HG03097 (cell line): Measurements from ENCODE around the gene IL1A.

Source experiments
- ATAC-seq: cut with Tn5 transposase; IDR thresholded peaks from one replicate; pipeline ENCODE4 v1.9.1; 2021; ENCODE audit not compliant: unreplicated experiment, low FRiP score

The IL1A gene

DNA sequence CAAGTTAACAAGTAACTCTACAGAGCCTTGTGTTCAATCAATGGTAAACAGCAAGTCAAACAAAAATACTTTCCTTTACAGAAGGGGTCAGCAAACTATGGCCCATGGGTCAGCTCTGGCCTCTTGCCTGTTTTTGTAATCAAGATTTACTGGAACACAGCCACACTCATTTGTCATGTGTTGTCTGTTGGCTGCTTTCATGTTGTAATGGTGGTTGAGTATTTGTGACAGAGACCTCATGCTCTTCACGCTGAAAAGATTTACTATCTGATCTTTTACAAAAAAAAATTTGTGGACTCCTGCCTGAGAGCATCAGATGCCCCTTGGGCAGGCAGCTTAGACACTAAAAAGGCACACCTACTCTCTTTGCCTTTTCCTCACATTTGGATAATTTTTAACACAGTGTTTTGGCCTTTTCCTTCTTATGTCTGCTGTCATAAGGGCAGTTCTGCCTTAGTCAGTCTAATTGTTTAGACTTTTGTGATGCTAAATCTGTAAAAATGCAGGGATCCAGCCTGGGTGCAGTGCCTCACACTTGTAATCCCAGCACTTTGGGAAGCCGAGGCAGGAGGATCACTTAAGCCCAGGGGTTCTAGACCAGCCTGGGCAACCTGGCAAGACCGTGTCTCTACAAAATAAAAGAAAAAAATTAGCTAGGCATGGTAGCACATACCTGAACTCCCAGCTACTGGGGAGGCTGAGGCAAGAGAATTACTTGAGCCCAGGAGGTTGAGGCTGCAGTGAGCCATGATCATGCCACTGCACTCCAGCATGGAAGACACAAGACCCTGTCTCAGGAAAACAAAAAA, 34.0 kb upstream of the IL1A start:
- ATAC-seq = no peak

DNA sequence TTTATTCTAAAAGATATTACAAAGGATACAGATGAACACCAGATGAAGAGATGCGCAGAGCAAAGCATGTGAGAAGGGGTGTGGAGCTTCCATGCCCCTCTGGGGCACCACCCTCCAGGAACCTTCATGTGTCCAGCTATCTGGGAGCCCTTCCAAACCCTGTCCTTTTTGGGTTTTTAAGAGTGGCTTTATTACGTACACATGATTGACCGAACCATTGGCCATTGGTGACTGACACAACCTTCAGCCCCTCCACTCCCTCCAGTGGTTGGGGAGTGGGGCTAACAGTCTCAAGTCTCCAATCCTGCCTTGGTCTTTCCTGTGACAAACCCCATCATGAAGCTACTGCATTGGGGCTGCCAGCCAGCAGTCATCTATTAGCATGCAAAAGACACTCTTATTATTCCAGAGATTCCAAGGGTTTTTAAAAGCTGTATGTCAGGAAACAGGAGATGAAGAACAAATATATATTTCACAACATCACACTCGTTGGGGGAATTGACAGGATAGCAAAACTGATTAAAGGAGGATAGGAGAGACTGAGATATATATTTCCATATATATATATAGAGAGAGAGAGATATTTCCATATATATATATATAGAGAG, 32.9 kb upstream of the IL1A start:
- no peak for ATAC-seq

DNA sequence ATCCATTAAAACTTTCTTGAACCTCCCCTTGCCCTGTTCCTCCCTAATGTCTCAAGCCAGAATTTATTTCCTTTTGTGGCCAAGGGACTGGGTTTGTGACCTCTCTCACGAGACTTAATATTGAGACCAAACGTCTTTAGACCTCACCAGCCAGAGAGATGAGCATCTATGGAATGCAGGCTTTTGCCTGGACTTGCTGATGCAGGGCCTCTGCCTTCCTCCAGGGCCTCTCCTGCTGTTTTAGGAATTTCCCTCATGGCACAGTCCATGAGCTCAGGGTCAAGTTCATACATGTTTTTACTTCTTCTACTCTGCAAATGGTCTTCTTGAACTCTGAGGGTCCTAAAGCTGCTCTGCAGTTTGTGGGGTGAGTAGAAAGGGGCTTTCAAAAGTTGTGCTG, 30.0 kb upstream of the IL1A start:
- no peak for ATAC-seq

DNA sequence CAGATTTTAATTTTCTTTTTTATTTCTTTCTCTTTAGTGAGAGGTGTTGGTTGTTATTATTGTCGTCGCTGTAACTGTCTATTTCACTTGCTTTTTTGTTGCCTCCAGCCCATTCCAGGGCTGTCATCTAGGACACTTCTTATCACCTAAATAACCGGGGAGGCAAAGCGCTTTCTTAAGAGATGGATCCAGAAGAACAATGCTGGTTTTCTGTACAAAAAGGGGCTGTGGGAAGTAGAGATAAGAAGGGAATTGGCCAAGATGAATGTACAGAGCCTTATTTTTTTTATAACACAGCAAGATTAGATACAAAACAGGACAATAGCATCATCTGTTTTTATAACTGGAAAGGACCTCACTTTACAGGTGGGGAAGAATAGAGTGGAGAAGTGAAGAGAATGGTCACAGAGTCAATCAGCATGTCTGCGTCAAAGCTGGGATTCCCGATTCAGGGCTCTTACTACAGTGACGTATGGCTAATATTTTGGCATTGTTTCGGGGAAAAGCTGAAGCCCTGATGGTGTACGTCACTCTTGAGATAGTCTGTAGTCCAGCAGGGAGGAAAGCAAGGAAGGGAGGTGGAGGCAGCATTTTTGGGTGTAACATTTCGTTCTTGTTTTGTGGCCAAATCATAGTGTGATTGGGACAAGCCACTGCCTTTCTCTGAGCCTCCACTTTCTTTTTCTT, 29.1 kb upstream of the IL1A start:
- no peak for ATAC-seq

DNA sequence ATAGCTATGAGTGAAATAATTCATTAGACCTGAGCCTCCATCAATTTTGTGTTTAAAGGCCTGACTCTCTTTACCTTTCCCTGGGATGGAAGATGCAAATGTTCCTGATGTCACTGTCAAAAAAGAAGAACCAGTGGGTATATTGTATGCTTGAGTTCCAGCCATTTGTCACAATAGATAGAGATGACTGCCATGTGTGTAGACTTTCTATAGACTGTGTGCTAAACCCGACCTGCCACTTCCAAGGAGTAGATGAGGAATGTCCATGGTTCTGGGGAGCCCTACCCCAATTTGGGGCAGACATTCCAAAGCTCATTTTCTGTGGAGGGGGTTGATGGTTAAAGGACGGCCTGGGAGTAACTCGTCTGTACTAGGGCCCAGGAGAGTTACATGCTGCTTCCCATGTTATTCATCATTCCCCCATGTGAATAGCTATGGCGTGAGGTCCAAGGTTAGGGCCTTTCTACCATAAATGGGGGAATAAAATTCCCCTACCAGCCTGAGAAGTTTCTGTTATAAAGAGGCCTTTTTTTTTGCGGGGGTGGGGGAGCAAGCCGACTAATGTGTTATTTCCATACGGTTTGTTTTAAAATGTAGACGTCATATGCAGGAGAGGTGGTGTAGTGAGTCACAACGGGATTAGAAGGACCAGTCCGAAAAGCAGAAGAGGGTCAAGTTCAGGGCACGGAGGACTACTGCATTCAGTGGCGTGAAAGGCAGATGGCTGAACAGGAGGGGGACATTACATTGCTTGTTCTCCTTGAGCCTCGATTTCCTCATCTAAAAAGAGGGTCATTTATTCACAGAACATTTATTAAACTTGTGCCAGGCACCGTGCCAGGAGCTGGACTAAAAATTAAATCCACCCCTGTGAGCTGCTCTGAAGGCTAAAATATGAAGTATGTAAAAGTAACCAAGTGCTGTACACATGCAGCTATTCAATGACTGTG, 28.3 kb upstream of the IL1A start:
- no peak for ATAC-seq

DNA sequence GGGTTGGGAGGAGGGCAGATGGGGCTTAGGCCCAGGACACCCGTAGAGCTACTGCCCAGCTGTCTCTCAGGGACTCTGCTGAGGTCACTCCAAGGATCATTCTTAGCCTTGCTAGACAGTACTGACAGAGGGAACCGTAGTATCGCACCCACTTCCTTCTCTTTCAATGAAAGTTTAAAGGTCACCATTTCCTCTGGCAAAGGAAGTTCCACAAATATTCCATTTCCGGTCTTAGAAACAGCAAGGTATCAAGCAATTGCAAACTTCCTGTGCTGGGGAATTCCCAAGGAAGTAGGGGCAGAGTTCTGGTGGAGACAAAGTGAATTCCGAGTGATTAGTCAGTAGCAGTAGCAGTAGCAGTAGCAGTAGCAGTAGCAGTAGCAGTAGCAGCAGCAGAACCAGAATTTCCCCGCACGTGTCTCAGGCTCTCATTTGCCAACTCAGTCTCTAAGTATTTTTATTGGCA, 27.6 kb upstream of the IL1A start:
- ATAC-seq = no peak

DNA sequence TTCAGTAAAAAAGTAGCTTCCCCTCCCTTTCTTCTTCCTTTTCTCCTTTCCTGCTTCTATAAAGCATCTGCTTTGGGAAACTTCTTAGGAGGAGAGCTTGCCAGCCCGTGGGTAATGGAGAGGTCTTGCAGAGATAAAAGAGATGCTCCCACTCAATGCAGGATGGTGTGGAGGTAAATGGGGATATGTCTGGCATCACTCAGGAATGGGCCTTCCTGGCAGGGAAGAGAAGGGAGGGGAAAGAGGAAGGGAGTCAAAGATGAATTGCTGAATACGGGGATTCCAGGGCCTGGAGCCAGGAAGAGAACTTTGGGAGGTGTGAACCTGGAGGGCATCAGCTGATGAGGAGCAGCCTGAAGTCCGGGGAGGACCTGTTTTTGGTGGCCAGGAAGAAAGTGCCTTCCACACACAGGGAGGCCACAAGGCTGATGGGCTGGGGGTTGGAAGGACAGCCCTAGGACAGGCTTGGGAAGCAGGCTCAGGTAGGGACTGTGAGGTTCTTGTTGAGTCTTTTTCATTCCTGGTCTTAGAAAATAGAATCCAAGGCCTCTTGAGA, 27.1 kb upstream of the IL1A start:
- no peak for ATAC-seq

DNA sequence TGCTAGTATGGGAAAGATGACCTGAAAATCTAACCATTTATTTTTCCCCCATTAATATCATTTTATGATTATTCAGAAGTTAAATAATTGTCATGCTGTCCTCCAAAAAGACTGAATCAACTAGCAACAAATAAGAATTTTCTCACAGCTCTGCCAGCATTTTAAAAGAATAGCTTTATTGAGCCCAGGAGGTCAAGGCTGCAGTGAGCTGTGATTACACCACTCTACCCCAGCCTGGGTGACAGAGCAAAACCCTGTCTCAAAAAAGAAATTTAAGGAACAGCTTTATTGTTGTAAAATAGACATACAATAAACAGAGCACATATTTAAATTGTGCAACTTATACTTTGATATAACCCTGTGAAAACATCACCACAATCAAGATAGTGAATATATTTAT, 24.8 kb upstream of the IL1A start:
- ATAC-seq = no peak

DNA sequence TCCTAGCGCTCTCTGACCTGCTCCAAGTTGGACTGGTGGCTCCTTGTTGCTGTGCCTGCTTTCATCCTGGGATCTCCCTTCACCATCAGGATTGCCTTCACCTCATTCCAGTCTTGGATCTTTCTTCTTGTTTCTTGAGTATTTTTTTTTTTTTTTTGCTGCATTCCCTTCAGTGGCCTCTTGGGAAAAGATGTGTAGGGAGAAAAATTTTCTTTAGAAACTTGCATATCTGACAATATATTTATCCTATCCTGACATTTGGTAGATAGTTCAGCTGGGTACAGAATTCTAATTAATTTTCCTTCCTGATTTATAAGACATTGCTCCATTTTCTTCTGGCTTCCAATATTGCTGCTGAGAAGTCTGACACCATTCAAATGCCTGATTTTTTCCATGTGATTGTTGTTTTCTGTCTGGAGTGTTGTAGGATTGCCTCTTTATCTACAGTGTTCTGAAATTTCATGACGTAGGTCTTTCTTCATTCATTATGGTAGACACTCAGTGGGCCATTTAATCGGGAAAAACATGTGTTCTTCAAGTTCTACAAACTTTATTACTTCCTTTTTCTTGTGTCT, 23.0 kb upstream of the IL1A start:
- no peak for ATAC-seq

DNA sequence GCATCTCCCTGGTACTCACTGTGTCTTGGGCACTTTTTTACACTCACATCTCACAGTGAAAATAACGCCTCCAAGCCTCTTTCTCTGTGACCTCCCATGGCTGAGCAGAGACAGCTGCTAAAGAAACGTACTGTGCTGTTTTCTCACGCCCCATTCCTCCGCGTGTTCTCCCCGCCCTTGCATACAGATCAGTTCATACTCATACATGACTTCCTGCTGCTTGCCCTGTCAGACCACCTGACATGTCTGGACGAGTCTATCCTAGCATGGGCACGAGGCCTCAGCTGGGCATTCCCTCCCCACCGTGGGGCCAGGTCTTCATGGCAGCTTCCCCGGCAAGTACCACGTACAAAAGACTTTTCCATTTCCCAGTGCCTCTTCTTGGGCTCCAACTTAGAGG, 21.2 kb upstream of the IL1A start:
- ATAC-seq = no peak

DNA sequence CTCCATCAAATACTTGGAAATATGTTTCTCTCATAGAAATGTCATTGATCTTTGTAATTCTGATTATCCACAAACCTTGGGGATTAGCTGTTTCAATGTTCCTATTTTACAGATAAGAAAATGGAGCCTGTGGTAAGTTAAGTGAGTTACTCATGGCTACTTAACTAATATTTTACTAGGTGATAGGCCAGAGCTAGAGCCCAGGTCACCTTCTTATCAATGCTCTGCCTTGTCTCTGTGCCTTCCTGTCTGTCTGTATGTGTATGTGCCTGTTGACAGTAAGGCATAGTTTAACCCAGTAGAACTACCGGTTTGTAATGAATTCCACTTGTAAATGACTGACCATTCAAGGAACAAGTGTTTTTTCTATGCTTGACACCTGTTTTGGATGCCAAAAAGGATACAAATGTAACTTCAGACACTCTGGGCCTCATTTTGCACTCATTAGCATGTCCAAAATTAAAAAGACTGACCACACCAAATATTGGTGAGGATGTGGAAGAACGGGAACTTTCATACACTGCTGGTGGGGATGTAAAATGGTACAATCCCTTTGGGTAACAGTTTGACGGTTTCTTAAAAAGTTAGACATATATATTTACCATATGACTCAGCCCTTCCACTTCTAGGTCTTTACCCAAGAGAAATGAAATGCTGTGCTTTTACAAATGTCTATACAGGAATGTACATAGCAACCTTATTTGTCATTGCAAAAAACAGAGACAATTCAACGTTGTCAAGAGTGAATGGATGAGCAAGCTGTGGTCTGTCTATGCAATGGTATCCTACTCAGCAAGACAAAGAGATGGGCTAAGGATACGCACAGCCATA, 19.6 kb upstream of the IL1A start:
- ATAC-seq = no peak

DNA sequence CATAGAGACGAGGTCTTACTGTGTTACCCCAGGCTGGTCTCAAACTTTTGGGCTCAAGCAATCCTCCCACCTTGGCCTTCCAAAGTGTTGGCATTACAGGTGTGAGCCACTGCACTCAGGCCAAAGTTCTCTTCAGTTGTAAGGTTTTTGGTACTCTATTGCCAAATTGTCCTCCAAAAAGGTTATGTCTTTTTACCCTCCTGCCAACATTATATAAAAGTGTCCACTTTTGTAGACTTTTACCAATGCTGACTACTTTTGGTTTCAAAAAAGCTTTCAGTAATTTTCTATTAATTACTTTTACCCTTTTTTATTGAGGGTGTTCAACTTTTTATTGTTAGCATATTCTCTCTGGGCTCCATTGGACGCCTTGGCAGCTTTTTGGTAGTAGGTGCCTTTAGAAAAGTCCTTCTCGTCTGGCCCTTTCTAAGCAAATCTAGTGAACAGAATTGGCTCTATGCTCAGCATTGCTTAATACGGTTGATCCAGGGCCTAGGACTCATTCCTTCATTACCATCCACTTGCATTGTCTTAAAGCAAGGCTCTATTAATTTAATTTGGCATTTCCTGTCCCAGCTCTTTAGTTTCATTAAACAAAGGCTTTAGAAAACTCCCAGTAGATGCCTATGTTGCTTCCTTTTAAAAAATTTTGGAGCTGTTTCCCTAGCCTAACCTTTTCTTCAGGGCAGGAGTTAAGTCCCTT, 16.7 kb upstream of the IL1A start:
- no peak for ATAC-seq

DNA sequence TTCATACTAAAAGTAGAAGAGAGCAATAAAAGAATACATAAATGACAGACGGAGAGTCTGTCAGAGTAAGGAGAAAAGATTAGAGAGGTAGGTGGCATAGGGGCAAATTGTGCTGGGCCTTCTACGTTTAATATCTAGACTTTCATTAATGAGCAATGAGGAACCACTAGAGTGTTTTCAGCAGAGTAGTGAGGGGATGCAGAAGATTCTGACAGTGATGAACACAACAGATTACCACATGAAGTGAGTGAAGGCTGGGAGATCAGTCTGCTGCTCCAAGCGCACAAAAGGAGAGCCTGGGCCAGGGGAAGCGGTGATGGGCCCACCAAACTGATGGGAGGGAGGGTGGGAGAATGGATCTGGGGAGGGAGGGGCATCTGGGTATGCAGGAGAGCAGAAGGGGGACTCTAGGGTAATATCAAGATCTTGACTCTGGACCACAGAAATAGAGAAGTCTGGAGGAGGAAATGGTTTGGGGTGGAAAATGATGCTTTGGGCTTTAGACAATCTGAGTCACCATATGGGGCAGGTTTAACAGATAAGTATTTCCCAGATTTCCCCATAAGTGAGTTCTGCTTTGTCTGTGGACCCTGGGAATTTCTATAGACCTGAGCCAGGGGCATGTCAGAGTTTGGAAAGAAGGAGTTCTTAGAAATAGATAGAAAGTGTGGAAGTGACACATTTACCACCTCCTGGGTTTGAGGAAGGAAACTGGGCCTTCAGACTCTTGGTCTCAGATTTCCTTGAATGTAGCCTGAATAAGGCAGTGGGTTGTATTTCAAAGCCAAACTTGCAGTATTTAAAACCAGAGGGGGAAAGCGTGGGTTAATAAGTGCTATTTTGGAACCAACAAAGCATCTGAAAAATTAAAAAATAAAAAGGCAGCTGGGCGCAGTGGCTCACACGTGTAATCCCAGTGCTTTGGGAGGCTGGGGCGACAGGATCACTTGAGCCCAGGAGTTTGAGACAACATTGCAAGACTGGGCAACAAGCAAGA, 15.0 kb upstream of the IL1A start:
- no peak for ATAC-seq

DNA sequence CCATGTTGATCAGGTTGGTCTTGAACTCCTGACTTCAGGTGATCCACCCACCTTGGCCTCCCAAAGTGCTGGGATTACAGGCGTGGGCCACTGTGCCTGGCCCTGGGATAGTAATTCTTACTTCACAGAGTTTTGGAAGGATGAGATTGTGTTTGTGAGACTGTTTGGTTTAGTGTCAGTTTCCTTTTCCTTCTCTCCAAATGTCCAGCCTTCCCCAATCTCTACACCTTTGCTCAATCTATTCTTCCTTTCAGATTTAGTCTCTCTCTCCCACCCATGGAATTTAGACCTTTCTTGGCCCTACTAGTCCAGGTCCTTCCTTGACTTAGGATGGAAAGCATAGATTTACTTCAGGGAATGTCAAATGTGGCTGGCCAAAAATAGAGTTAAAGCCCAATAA, 12.2 kb upstream of the IL1A start:
- no peak for ATAC-seq

DNA sequence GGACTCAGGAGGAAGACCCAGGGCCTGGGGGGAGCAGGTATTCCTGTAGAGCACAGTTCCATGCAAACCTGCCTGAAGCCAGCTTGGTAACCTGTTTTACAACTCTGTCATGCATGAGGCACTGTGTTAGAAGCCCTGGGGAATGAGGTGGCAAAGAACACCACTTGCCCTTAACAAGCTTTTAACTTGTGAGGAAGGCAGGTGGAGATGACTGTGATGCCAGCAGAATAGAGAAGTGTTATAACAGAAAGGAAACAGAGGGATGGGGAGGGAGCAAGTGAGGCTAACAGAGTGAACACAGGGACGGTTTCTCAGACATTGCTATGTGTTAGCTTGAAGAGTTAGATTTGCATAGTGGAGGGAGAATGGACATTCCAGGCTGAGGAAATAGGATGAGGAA, 11.5 kb upstream of the IL1A start:
- no peak for ATAC-seq

DNA sequence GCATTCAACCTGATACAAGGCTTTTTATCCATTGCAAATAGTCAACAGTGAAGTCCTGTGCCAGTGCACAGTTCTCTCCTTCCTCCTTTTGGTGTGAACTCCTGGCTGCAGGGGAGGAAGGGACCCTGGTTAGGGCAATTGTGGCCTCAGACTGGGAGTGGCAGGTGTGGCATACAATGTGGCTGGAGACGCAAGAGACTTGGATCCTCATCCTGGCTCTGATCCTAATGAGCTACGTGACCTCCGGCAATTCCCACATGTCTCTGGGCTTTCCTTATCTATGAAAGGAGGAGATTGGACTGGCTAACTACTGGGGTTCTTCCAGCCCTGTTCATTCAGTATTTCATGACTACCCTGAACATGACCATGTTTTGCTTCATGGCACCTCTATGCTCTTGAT, 10.5 kb upstream of the IL1A start:
- ATAC-seq = no peak

DNA sequence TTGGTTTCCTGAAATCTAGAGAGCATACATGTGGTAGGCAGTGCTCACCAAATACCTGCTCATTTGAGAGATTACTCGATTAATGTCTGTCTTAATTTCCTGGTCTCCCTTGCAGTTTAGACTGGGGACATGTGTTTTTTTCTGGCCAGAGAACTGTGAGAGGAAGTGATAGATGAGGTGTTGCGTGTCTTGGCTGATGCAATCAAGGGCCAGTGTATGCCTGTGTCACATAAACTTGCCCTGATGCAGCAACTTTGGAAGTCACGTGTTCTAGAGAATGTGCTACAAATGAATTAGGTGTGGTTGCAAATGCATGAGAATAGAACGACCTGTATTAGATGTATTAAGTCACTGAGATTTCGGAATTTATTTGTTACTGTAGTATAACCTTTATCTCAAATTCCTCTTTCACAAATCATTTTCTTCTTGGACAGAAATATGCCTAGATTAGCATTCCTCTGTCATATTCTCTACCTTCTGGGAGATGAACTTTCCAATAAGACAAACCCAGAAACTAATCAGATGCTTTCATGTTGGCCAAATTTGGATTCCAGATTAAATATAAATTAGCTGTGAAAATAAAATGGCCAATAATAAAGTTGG, 9.9 kb upstream of the IL1A start:
- ATAC-seq = no peak
